Pancreas (tissue), 10 donors: ENCODE data around the gene EP400. TPM values are rescaled to one million over a fixed set of nuclear protein-coding genes. Genes with fewer than 3 reads are reported as not detected.

ENCODE experiments used
- ATAC-seq, 4 donors: fragments of 200-7000 bp; cut with Tn5 transposase; one replicate each; pipeline versions ENCODE4 v1.8.0 to v1.9.1; 2020; ENCODE audit warnings: mild to moderate bottlenecking in 4 of 4, moderate library complexity in 4 of 4
- DNase-seq, 6 donors: peaks; one replicate each; pipeline ENCODE4 v3.0.0-alpha.2; 2020
- FAIRE-seq: peaks from 2 replicates; lab custom pipeline; 2012; peaks lifted over from hg19 to GRCh38; lab: Jason Lieb, UNC
- H3K27ac ChIP-seq, 4 donors: fragments of 200-600 bp; sonication (generic); 1 replicate in 3 of 4; 2 replicates in 1 of 4; pipeline versions ENCODE4 v1.5.0 to v1.8.0; 2020
- H3K27me3 ChIP-seq, 4 donors: fragments of 200-600 bp; one replicate each; pipeline ENCODE4 v1.8.0; 2021
- H3K36me3 ChIP-seq, 3 donors: fragments of 200-600 bp; sonication (generic) in 1 of 3; one replicate each; pipeline versions ENCODE4 v1.5.0 to v1.8.0; 2020 to 2021
- H3K4me1 ChIP-seq, 3 donors: fragments of 200-600 bp; one replicate each; pipeline ENCODE4 v1.8.0; 2021
- H3K4me3 ChIP-seq, 4 donors: fragments of 200-600 bp; sonication (generic) in 2 of 4; one replicate each; pipeline versions ENCODE4 v1.5.0 to v1.8.0; 2020 to 2021
- H3K9me3 ChIP-seq, 4 donors: fragments of 200-600 bp; one replicate each; pipeline ENCODE4 v1.8.0; 2021
- WGBS, 2 donors: extraction: QIAGEN DNeasy Blood & Tissue Kit; methylation state at CpG; one replicate each; pipeline ENCODE4 v1.1.7; 2013; 5-methylcytosine and 5-hydroxymethylcytosine counted together
- intact Hi-C, 3 donors: fragments of 100-400 bp; cut with DNase I; formaldehyde crosslinking; loops; one replicate each; pipeline versions ENCODE4 v1.11.1 to v1.14.2; 2022
- polyA plus RNA-seq, 2 donors: library from polyadenylated mRNA; stranded (reverse); fragments of 200-250 nt; gene quantifications; one replicate each; pipeline ENCODE4 v1.2.3, GENCODE V29; 2013
- total RNA-seq, 6 donors: library from RNA; stranded (reverse); fragmentation: NEBNext Ultra II Directional in 4 of 6; extraction: Animal tissue kit (Norgen Biotek cat#: 25700) in 4 of 6; gene quantifications; one replicate each; pipeline versions ENCODE4 v1.2.1 to v1.2.4, GENCODE V29; 2021 to 2023
- TF ChIP-seq, protein P1 (sequence below), 4 donors: fragments of 200-600 bp; sonication (generic) in 3 of 4; IDR thresholded peaks; one replicate each; pipeline versions ENCODE4 v1.5.0 to v1.8.0; 2021; ENCODE audit warnings: antibody characterized with exemption in 4 of 4
- donor health status: healthy with polysubstance abuse.
- donor health status: DM: no; HTN: no; CAD: no; lungs with moderate emphysema.
- donor health status: DM: no; HTN: no; CAD: no.
- donor health status: control.
- donor health status: control.
- donor health status: Bipolar disorder and iron deficiency.
- donor health status: DM: yes; HTN: yes; CAD: no.
- donor health status: DM: no; HTN: no; CAD: no.
- donor health status: DM: no; HTN: no; CAD: no.
- donor health status: DM: yes; HTN: yes; CAD: no.

The EP400 gene, protein sequence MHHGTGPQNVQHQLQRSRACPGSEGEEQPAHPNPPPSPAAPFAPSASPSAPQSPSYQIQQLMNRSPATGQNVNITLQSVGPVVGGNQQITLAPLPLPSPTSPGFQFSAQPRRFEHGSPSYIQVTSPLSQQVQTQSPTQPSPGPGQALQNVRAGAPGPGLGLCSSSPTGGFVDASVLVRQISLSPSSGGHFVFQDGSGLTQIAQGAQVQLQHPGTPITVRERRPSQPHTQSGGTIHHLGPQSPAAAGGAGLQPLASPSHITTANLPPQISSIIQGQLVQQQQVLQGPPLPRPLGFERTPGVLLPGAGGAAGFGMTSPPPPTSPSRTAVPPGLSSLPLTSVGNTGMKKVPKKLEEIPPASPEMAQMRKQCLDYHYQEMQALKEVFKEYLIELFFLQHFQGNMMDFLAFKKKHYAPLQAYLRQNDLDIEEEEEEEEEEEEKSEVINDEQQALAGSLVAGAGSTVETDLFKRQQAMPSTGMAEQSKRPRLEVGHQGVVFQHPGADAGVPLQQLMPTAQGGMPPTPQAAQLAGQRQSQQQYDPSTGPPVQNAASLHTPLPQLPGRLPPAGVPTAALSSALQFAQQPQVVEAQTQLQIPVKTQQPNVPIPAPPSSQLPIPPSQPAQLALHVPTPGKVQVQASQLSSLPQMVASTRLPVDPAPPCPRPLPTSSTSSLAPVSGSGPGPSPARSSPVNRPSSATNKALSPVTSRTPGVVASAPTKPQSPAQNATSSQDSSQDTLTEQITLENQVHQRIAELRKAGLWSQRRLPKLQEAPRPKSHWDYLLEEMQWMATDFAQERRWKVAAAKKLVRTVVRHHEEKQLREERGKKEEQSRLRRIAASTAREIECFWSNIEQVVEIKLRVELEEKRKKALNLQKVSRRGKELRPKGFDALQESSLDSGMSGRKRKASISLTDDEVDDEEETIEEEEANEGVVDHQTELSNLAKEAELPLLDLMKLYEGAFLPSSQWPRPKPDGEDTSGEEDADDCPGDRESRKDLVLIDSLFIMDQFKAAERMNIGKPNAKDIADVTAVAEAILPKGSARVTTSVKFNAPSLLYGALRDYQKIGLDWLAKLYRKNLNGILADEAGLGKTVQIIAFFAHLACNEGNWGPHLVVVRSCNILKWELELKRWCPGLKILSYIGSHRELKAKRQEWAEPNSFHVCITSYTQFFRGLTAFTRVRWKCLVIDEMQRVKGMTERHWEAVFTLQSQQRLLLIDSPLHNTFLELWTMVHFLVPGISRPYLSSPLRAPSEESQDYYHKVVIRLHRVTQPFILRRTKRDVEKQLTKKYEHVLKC (N-terminal part only)
- total RNA-seq (10 to 100 TPM; 16.1 to 24.3 (median 16.7) TPM), polyA plus RNA-seq (10 to 100 TPM; 15.9 to 22.8 TPM)

DNA sequence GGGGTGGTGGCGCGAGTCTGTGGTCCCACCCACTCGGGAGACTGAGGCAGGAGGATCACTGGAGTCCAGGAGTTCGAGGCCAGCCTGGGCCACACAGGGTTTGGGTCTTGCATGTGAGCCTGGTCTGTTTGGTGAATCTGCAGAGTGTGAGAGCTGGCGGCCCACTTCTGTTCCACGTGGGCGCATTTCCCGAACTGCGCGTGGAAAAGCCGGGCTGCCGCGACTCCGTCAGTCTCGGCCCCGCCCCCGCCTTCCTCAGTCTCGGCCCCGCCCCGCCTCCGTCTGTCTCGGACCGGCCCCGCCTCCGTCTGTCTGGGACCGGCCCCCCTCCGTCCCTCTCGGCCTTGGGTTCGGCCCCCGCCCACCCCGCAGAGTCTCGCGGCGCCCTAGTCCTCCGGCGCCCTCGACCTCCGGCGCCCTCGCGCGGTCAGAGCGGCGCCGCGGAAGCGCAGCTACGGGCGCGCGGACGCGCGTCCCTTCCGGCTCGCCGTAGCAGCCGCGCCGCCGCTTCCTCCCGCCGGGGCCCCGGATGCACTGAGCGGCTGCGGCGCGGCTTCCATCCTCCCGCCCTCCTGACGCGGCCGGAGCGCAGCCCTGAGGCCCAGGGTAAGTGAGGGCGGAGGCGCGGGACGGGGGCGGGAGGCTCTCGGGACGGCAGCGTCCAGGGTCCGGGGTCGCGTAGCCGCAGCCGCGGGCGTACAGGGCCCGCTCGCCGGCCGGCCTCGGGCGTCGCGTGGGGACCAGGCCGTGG is at the start of gene EP400:
Gene EP400, plus strand, starts transcription at position 512 of the 751 bp plus-strand sequence. CDS start 10,678 bp downstream, outside the sequence.
- intact Hi-C loops: no loop called here
- Histone ChIP-seq H3K4me1 (peaks cover 7 to 13% (median 7%) of the 10 kb centered on the region in 3 donors), H3K36me3 (no peaks in the 10 kb centered on the region), H3K27ac (peak within 1 kb of the TSS; percentile 33 to 39 (median 36)), H3K9me3 (no peaks in the 10 kb centered on the region), H3K27me3 (no peaks in the 10 kb centered on the region), H3K4me3 (peak within 1 kb of the TSS; percentile 90 to 99 (median 97))
- WGBS, 2 donors: 2 to 4% methylated on average over 46 to 97 of the region's 97 CpGs
- ATAC-seq (peak; percentile 95 to 98 (median 98)), DNase-seq (peak; percentile 93 to 97 (median 96)), FAIRE-seq (no peak)
- TF ChIP-seq, protein P1, sequence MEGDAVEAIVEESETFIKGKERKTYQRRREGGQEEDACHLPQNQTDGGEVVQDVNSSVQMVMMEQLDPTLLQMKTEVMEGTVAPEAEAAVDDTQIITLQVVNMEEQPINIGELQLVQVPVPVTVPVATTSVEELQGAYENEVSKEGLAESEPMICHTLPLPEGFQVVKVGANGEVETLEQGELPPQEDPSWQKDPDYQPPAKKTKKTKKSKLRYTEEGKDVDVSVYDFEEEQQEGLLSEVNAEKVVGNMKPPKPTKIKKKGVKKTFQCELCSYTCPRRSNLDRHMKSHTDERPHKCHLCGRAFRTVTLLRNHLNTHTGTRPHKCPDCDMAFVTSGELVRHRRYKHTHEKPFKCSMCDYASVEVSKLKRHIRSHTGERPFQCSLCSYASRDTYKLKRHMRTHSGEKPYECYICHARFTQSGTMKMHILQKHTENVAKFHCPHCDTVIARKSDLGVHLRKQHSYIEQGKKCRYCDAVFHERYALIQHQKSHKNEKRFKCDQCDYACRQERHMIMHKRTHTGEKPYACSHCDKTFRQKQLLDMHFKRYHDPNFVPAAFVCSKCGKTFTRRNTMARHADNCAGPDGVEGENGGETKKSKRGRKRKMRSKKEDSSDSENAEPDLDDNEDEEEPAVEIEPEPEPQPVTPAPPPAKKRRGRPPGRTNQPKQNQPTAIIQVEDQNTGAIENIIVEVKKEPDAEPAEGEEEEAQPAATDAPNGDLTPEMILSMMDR (IDR thresholded peaks at IDR 0.05): peak; percentile 19 to 53 (median 28)

DNA sequence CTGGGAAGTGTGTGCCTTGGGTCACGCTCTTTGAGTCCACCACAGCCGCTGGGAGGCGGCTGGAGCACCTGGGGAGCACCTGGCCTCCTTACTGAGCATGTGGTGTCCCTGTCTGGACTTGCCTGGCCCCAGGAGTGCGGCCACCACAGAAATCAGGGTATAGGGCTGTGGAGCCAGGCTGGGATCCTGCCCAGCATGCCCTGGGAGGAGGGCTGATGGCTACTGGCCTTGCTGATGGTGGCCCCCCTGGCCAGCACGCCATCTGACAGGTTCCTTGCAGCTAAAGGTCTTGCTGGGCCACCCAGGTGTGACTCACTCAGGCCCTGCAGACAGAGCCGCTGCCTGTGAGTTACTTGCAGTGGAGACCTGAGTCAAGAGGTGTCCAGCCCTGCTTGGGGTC is 49.3 kb upstream of the EP400 start:
- Histone ChIP-seq H3K4me1 (peaks cover 5 to 21% (median 7%) of the 10 kb centered on the region in 3 donors), H3K4me3 (no peak overlapping the region), H3K27me3 (no peaks in the 10 kb centered on the region), H3K36me3 (no peaks in the 10 kb centered on the region), H3K27ac (no peak overlapping the region), H3K9me3 (no peaks in the 10 kb centered on the region)
- ATAC-seq (no peak), FAIRE-seq (no peak), DNase-seq (peak in 3 of 6 donors; percentile 23 to 71 (median 39))
- WGBS, 2 donors: 86 to 93% methylated on average over 6 of the region's 6 CpGs
- TF ChIP-seq, protein P1 (IDR thresholded peaks at IDR 0.05): no peak
- intact Hi-C loops: no loop called here

DNA sequence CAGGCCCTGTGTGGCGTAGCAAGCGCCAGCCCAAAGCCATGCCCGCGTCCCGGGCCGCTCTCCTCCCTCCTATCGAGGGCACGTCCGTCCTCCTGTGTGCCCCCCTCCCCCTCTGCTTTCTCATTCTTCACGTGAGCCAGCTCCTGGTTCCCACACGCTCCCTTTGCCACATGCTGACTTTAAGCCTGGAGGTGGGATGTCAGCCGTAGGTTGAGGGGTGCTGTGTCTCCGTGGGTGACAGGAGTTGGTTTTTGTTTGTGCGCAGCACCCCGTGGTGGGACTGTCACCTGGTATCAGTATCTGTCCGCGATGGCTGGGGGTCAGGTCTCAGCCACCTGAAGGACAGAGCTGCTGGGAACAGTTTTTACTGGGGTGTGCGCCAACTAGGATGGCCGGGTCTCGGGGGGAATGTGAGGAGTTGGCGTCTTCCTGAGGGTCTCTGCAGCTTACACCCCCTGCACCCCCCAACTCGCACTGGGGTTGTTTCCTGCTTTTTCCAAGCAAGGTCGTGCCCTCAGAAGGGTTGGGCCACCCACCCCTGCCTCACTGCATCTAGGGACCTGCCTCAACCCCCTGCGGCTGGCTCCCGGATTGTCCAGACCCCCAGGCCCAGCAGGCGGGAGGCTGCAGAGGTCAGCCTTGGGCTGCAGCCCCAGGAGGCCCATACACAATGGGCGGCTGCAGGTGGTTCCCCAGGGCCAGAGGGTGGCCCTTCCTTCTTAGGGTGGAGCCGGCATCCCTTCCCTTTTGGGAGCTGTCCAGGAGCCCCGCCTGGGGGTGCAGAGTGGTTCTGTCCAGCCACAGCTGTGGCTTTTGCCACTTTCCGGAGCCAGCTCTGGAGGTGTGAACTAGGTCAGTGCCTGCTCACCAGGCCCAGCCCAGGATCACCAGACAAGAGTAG is 48.1 kb upstream of the EP400 start:
- FAIRE-seq: no peak
- Histone ChIP-seq H3K4me1 (peaks cover 5 to 21% (median 7%) of the 10 kb centered on the region in 3 donors), H3K27ac (no peak overlapping the region)

More for the DNA sequence above, 48.1 kb upstream of the EP400 start:
- WGBS, 2 donors: 66 to 67% methylated on average over 28 to 30 of the region's 30 CpGs
- DNase-seq: peak in 5 of 6 donors; percentile 47 to 80 (median 54)
- intact Hi-C loops: no loop called here
- TF ChIP-seq, protein P1 (IDR thresholded peaks at IDR 0.05): no peak
- peaks cover 0 to 5% (median 2%) of the 10 kb centered on the region in 3 donors for H3K36me3 ChIP-seq
- H3K9me3 ChIP-seq: no peaks in the 10 kb centered on the region
- ATAC-seq: peak in 3 of 4 donors; percentile 17 to 48 (median 26)
- H3K4me3 ChIP-seq: no peak overlapping the region
- H3K27me3 ChIP-seq: no peaks in the 10 kb centered on the region
